Measurements from ENCODE around the gene FSD1.
"Not testable (repeated sequence)": the region's sequence is repeated elsewhere in the genome, so short reads cannot be mapped to it uniquely, and the experiment has no call there.

The FSD1 gene

DNA sequence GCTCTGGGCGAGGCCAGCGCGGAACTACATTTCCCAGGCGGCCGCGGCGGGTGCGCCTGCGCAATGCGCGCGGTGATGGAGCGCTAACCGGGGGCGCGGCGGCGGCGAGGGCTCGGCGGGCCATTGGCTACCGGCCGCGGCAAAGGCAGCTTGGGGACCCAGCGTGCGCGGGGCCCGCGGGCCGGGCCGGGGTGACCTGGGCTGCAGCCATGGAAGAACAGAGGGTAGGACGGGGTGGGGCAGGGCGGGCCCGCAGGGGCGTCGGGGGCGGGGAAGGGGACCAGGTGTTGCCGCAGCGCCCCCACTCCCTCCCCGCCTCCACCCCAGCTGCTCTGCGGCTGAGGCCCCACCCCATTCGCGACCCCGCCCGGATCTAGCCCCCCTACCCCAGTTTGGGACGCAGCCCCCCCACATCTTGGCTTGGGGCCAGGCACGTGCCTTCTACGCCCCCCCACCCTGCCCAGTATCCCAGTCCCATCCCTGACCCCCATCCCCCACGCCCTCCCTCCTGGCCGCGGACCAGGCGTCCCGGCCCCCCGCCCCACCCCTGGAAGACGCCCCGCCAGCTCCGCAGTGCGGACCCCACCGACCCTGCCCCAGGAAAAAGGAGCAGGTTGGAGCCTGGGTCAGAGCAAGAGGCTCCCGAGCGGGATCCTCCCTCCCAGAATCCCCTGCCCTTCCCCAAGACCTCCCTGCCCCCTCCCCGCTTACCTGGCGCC, at the start of gene FSD1:
Gene FSD1, plus strand, starts transcription at position 61 of the 719 bp plus-strand sequence. Its CDS starts 149 bp downstream, at position 210.
- DNase-seq = peak; percentile 60

DNA sequence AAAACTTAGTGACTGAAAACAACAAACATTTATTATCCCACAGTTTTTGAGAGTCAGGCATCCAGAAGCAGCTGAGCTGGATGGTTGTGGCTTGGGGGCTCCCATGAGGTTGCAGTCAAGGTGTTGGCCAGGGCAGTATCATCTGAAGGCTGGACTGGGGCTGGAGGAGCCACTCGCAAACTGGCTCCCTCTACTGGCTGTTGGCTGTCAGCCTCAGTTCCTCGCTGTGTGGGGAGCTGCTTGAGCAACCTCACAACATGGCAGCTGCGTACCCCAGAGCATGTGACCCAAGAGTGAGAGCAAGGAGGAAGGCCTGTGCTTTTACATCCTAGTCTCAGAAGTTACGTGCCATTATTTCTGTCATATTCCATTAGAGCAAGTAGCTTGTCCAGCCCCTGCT, 47.8 kb upstream of the FSD1 start:
- DNase-seq = no peak

DNA sequence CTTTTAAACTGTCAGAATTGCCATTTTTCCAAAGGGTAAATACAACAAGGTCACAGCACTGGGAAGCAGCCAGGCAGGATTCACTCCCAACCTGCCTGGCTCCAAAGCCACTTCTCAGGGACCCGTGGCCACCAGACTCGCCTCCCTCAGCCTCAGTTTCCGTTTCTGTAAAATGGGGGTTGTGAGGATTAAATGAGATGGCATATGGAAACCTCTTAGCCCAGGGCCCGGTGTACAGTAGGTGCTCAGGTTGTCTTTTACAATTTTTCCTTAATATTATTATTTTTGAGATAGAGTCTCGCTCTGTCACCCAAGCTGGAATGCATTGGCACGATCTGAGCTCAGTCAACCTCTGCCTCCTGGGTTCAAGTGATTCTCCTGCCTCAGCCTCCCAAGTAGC, 47.4 kb upstream of the FSD1 start:
- no peak for DNase-seq

DNA sequence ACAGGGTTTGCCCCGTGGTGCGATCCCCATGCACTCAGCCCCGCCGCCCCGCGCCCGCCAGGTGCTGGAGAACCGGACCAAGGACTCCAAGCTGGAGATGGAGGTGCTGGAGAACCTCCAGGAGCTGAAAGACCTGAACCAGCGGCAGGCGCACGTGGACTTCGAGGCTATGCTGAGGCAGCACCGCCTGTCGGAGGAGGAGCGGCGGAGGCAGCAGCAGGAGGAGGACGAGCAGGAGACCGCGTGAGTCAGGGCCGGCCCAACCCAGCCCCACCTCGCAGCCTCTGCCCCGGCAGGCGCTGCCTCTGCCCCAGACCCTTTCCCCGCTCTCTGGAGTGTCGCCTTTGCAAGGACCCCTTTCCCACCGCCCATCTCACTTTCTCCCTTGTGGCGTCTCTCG, 46.2 kb upstream of the FSD1 start:
- DNase-seq = no peak

DNA sequence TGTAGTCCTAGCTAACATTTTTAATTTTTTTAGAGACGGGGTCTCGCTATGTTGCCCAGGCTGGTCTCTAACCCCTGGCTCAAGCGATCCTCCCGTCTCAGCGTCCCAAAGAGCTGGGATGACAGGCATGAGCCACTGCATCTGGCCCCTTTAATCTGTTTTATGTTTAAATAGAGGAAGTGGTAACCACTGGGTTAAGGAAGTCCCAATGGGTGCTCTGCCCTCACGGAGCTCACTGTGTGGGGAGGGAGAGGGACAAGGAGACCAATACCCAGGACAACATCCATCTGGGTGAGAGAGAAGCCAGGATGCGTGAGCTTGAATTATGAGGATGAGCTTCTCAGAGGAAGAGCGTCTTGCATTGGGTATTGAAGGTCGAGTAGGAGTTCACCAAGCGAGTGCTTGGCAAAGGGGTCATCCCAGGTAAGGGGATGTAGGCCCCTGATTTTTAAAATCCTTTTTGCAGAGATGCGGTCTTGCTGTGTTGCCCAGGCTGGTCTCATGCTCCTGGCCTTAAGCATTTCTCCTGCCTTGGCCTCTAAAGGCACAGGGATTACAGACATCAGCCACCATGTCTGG, 43.7 kb upstream of the FSD1 start:
- DNase-seq = no peak

DNA sequence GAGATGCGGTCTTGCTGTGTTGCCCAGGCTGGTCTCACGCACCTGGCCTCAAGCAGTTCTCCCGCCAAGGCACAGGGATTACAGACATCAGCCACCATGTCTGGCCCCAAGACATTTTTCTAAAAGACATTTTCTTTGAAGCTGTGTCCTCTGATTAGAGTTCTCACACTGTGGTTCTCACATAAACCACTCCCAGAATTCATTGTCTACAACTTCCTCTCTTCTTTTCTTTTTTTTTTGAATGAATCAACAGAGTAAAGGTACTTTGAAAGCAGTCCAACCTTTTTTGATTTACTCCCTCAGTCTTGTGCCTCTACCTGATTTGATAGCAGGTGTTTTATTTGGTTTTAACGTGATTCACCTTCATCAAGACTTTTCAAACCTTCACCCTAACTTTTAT, 39.6 kb upstream of the FSD1 start:
- no peak for DNase-seq

DNA sequence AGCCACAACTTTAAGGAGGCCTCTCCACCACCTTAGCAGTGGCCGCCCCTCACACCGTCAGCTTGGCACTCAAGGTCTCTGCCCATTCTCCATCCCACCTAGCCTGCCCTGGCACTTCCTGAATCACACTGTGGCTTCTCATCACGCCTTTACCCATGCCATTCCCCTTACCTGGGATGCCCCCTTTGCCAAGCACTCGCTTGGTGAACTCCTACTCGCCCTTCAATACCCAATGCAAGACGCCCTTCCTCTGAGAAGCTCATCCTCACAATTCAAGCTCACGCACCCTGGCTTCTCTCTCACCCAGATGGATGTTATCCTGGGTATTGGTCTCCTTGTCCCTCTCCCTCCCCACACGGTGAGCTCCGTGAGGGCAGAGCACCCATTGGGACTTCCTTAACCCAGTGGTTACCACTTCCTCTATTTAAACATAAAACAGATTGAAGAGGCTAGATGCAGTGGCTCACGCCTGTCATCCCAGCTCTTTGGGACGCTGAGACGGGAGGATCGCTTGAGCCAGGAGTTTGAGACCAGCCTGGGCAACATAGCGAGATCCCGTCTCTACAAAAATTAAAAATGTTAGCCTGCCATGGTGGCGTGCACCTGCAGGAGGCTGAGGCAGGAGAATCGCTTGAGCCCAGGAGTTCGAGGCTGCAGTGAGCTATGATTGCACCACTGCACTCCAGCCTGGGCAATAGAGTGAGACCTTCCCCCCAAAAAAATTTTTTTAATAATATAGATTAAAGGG, 38.0 kb upstream of the FSD1 start:
- DNase-seq = no peak

DNA sequence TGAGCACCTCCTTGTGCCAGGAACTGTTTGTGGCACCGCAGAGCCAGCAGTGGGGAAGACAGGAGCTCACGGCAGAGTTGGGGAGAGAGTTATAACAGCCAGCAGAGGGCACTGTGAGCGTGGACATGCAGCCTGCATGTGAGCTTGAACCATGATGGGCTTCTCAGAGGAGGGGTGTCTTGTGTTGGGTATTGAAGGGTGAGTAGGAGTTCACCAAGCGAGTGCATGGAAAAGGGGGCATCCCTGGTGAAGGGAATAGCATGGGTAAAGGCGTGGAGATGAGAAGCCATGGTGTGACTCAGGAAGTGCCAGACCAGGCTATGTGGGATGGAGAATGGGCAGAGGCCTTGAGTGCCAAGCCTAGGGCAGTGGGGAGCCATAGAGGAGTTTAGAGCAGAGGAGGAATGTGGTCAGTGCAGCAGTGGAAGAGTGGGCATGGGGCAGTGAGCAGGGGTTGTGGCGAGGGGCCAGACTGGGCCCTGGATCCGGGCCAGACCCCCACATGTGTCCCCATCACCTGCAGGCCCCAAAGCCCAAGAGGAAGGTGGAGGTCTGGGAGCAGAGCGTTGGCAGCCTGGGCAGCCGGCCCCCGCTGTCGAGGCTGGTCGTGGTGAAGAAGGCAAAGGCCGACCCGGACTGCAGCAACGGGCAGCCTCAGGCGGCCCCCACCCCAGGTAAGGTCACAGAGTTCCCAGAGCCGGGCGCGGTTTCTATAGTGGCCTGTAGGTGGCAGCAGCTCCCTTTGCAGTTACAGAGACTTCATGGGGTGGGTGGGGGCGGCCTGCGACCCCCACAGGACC, 37.1 kb upstream of the FSD1 start:
- DNase-seq = peak; percentile 40

DNA sequence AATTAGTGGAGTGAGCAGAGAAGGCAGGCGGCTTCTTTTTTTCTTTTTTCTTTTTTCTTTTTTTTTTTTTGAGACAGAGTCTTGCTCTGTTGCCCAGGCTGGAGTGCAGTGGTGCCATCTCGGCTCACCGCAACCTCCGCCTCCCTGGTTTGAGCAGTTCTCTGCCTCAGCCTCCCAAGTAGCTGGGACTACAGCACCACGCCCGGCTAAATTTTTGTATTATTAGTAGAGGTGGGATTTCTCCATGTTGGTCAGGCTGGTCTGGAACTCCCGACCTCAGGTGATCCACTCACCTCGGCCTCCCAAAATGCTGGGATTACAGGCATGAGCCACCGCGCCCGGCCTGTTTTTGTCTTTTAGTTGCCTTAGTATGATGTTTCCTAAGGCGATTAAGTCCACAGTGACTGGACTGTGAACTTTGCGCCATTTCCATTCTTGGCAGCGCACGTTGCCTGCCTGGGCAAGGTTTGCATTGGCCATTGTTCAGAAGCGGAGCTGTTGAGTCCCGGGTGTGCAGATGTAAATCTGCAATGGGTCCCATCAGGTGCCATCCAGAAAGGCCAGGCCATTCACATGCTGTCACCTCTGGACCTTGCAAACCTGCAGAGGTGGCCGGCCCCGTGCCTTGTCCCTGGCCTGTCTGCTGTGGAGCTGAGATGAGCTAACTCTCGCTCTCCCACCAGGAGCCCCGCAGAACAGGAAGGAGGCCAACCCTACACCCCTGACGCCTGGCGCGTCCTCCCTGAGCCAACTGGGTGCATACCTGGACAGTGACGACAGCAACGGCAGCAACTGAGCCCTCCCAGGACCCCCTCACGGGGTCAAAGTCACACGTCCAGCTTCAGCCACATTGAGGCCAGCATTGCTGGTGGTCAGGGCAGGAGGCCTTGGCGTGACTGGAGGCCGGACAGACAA, 36.2 kb upstream of the FSD1 start:
- DNase-seq = no peak

DNA sequence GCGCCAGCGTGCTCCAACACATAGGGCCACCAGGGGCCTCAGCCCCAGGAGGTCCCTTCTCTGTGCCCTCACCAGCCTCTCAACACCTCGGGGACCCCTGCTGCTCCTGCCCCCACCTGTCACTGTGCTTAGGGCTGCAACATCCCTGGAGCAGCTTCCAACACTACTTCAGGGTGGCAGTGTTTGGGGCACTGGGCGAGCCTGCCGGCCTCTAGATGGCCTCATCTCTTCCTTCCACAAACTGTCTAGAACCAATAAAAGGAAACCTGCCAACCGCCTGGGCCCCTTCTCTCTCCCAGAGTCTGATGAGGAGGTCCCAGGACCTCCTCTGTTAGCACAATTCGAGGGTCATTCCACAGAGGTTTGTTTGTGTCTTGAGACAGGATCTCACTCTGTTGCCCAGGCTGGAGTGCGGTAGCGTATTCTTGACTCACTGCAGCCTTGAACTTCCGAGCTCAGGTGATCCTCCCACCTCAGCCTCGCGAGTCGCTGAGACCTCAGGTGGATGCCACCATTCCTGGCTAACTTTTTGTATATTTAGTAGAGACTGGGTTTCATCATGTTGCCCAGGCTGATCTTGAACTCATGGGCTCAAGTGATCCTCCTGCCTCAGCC, 35.5 kb upstream of the FSD1 start:
- DNase-seq = no peak

DNA sequence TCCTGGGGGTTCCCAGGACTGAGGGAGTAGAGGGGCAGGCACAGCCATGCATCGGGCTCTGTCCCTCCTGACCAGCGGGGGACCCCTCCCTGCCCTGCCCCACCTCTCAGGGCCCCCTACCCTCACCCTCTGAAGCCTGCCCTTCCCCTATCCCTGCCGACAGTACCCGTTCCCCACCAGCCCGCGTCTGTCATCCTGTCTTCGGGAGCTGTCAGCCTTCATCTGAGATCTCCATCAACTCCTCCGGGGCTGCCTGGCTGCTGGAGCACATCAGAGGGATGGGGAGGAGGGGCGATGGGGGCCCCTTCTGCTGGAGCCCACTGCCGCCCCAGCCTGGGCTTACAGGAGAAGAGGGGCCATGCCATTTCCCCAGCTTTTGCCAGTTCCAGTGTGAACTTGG, 31.5 kb upstream of the FSD1 start:
- no peak for DNase-seq

DNA sequence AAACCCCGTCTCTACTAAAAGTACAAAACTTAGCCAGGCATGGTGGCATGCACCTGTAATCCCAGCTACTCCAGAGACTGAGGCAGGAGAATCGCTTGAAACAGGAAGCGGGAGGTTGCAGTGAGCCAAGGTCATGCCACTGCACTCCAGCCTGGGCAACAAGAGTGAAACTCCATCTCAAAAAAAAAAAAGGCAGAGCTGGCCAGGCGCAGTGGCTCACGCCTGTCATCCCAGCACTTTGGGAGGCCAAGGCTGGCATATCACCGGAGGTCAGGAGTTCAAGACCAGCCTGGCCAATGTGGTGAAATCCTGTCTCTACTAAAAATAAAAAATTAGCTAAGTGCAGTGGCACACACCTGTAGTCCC, 30.1 kb upstream of the FSD1 start:
- not testable (repeated sequence) for DNase-seq

DNA sequence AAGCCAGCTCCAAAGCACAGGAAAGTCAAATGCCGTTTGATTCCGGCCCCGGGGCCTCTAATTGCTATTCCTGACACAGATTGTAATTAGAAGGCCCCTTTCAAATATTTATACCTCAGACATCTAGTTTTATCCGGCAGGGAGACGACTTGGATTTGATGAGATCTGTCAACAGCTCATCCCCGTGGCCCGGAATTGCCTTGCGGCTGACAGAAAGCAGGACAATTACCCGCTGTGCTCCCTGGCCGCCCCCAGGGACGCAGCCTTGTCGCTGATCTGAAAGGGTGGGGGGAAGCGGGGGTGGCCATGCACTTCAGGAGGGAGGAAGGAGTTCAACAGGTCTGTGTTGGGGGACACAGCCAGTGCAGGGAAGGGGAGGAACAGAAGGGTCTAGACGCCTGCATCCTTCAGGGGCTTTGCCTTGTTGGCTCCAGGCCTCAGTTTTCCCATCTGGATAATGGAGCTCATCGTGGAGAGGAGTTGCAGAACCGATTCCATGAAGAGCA, 27.2 kb upstream of the FSD1 start:
- no peak for DNase-seq

DNA sequence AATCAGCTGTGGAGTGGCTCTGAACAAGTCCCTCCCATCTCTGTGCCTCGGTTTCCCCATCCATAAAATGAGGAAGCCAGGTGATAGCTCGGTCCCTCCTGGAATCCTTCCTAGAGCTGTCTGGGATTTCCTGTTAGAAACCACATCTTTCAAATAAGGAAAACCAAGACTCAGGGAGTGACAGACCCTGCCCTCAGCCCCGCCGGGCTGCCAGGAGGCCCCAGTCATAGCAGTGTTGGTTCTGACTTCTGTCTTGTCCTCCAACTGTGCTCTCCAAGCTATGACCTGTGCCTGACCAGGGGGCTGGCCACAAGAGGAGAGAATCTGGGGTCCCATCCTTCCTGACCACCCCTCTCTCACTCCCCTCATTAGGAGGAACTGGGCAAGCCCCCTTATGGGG, 26.4 kb upstream of the FSD1 start:
- DNase-seq = no peak

DNA sequence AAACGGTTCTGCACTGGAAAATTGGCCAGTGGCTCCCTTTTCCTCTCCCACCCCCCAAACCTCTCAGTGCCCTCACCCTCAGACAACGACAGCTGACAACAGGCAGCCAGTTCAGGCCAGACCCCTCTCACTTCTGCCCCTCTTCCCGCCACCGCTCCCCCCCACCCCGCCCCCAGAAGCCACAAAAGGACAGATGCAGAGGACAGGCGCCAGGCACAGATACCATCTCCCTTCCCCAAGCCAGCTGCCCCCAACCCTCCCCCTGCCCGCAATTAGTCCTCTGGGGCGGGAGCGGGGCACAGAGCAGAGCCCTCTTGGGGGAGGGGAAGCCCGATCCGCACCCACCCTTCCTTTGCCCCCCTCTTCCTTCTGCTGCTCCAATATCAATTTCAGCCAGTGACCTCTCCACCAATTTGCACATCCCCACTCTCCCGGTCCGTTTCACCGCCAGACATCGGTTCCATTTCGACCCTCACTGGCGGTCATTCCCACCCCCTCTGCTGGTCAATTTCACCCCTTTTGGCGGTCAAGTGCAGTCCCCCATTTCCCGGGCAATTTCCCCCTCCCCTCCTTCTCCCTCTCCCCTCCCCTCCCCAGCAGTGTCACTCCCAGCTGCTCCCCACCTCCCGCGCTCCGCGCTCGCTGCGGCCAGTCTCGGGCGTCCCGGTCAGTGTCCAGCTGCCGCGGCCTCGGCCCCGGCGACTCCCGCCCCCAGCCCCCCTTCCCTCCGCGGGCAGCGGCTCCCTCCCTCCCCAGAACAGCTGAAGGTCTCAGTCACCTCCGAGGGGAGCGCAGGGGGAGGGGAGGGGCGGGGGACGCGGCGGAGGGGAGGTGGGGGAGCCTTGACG, 25.8 kb upstream of the FSD1 start, which contains the start of gene SHD:
Gene SHD, plus strand, starts transcription at position 848 of the 848 bp plus-strand sequence. CDS start 798 bp downstream, outside the sequence.
- no peak for DNase-seq

DNA sequence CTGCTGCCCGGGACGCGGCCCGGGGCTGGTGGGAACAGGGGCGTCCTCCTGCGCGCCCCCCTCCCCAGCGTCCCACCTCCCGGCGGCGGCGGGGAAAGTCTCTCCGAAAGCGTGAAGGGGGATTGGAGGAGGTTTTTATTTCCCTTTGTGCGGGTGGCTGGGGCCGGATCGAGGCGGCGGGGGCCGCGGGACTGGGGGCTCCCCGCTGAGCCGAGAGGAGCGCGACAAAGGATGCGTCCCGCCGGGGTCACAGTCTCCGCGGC, 25.2 kb upstream of the FSD1 start:
- no peak for DNase-seq

DNA sequence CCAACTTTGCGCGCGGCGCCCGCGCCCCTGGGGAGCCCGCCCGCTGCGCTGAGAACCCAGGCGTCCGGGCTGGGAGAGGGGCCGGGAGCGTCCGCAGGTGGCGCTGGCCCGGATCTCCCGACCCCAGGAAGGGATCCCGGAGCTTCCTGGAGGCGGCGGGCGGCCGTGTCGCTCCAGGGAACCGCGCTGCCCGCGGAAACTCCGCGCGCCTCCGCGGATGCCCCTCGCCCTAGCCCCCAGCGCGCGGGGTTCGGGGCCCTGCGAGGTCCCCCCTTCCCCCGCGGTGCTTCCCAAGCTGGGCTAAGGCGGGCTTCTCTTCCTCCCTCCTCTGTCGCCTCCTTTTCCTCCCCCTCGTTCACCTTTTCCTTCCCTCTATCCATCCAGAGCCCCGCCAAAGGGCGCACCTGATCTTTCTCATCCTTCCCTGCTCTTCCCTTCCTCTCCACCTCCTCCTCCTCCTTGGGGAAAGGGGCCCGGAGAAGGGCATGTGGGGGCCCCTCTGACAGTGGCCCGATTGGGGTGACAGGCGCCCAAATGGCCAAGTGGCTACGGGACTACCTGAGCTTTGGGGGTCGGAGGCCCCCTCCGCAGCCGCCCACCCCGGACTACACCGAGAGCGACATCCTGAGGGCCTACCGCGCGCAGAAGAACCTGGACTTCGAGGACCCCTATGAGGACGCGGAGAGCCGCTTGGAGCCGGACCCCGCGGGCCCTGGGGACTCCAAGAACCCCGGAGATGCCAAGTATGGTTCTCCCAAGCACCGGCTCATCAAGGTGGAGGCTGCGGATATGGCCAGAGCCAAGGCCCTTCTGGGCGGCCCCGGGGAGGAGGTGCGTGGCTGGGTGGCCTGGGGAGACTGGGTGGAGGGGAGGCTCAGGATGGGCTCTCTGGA, 24.6 kb upstream of the FSD1 start:
- DNase-seq = no peak

DNA sequence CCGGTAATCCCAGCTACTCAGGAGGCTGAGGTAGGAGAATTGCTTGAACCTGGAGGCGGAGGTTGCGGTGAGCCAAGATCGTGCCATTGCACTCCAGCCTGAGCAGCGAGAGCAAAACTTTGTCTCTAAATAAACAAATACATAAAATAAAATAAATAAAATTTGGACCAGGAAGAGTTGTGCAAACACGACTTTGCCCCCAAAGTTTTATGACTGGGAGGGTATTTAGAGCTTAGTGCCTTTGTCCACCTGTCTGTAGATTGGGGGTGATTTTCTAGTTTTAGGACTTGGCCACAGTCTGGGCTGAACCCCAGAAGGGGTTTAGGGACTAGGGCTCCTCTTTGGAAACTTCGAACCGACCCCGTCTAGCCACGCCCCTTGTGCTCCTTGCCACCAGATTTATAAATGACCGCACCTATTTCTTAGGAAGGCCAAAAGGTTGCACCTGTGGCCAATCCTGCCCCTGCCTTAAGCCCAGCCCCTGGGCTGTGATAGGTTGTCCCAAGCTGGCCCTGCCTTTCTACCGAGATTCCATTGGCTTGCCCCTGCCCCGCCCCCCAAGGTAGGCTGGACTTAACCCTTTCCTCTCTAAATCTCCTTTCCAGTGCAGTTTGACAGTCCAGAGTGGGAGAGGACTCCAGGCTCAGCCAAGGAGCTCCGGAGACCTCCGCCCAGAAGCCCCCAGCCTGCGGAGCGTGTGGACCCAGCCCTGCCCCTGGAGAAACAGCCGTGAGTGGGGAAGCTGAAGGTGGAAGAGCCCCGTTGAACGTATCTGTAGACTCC, 20.0 kb upstream of the FSD1 start:
- DNase-seq = no peak

DNA sequence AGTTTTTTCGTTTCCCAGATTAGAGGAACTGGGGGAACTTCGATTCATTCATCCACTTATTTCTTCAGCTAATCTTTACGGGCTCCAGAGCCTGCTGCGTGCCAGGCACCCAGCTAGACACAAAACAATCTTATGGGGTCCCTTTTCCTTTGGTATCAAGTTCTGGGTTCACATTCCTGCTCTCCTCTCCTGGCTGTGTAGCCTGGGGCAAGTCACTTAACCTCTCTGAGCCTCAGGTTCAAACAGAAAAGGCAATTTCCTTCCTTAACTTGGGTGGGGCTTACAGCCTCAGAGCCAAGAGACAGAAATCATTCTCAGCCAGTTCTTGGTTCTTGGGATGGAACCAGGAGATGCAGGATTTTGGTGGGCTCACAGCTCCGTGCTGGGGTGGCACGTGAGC, 19.4 kb upstream of the FSD1 start:
- DNase-seq = no peak
